HepG2 (cell line): ENCODE measurements around the gene ICAM5. TPM values are rescaled to one million over a fixed set of nuclear protein-coding genes. Genes with fewer than 3 reads are reported as not detected.

Experiments
- BRF2 ChIP-seq: sonication (generic); formaldehyde crosslinking; IDR thresholded peaks from 2 replicates; pipeline ENCODE4 v1.8.1; 2022; ENCODE audit warnings: mild to moderate bottlenecking, missing genetic modification reagents
- CC2D1A ChIP-seq: sonication (generic); formaldehyde crosslinking; IDR thresholded peaks from 2 replicates; pipeline ENCODE4 v1.8.1; 2023; ENCODE audit warnings: mild to moderate bottlenecking, missing genetic modification reagents
- HNRNPL ChIP-seq: fragments of 200-400 bp; formaldehyde crosslinking; IDR thresholded peaks from 2 replicates; pipeline ENCODE4 v1.6.1; 2017; ENCODE audit warnings: mild to moderate bottlenecking, low read depth, low read length
- JUND ChIP-seq: sonication (generic); formaldehyde crosslinking; IDR thresholded peaks from 2 replicates; pipeline ENCODE4 v1.8.0; 2022; ENCODE audit warnings: mild to moderate bottlenecking, missing genetic modification reagents
- RBM39 ChIP-seq: fragments of 200-400 bp; formaldehyde crosslinking; IDR thresholded peaks from one replicate; pipeline ENCODE4 v1.6.1; 2018; ENCODE audit warnings: antibody characterized with exemption, mild to moderate bottlenecking, low read depth, low read length; ENCODE audit not compliant: poor library complexity, severe bottlenecking
- RFXAP ChIP-seq: sonication (generic); formaldehyde crosslinking; IDR thresholded peaks from 2 replicates; pipeline ENCODE4 v1.4.0; 2020; ENCODE audit warnings: missing genetic modification reagents, borderline replicate concordance
- SP5 ChIP-seq: IDR thresholded peaks from 2 replicates; pipeline ENCODE4 v1.6.1; 2016; ENCODE audit warnings: low read depth, borderline replicate concordance
- TEAD3 ChIP-seq: optimal IDR thresholded peaks from 2 replicates; pipeline ENCODE3; 2016; ENCODE audit warnings: borderline replicate concordance
- TP53 ChIP-seq: sonication (generic); formaldehyde crosslinking; conservative IDR thresholded peaks from 2 replicates; pipeline ENCODE4 v1.4.0; 2020; ENCODE audit warnings: missing genetic modification reagents
- ZBTB3 ChIP-seq: sonication (generic); formaldehyde crosslinking; IDR thresholded peaks from 2 replicates; pipeline ENCODE4 v1.4.0; 2020; ENCODE audit warnings: low read depth, mild to moderate bottlenecking, moderate library complexity, missing genetic modification reagents, borderline replicate concordance
- ZFP91 ChIP-seq: sonication (generic); formaldehyde crosslinking; IDR thresholded peaks from 2 replicates; pipeline ENCODE4 v1.9.0; 2022; ENCODE audit warnings: missing genetic modification reagents, mild to moderate bottlenecking, borderline replicate concordance
- ZGPAT ChIP-seq: IDR thresholded peaks from 2 replicates; pipeline ENCODE4 v1.6.1; 2016; ENCODE audit warnings: mild to moderate bottlenecking
- ZNF317 ChIP-seq: sonication (generic); formaldehyde crosslinking; IDR thresholded peaks from 2 replicates; pipeline ENCODE4 v1.5.0; 2020; ENCODE audit warnings: mild to moderate bottlenecking, missing genetic modification reagents
- ZNF768 ChIP-seq: sonication (generic); formaldehyde crosslinking; IDR thresholded peaks from 2 replicates; pipeline ENCODE4 v1.4.0; 2020; ENCODE audit warnings: missing genetic modification reagents
- ZNF772 ChIP-seq: sonication (generic); formaldehyde crosslinking; IDR thresholded peaks from 2 replicates; pipeline ENCODE4 v1.5.0; 2020; ENCODE audit warnings: mild to moderate bottlenecking, missing genetic modification reagents
- ZNF816 ChIP-seq: sonication (generic); formaldehyde crosslinking; IDR thresholded peaks from 2 replicates; pipeline ENCODE4 v1.8.0; 2022; ENCODE audit warnings: missing genetic modification reagents, mild to moderate bottlenecking, borderline replicate concordance
- polyA plus RNA-seq, 8 experiments: library from polyadenylated mRNA; depleted of rRNA in 3 of 8; stranded (reverse) in 7 of 8; unstranded in 1 of 8; fragments of >200 nt; fragmentation: Illumina TruSeq in 4 of 8; extraction: Trizol in 4 of 8; gene quantifications; 2 replicates each; pipeline versions ENCODE4 v1.2.1 to v1.2.3, GENCODE V29; 2011 to 2016; ENCODE audit warnings: low read depth in 4 of 8, missing spikeins in 1 of 8, mixed read lengths in 1 of 8; ENCODE audit not compliant: insufficient read depth in 1 of 8
- total RNA-seq, 5 experiments: library from RNA; depleted of rRNA; stranded (reverse); fragments of >200 nt; fragmentation: Illumina TruSeq; extraction: Trizol; gene quantifications; 2 replicates each; pipeline ENCODE4 v1.2.3, GENCODE V29; 2016; ENCODE audit warnings: low read depth in 1 of 5
- TF ChIP-seq, protein P1 (sequence below): IDR thresholded peaks from 2 replicates; pipeline ENCODE4 v1.6.1; 2016; ENCODE audit warnings: missing biosample characterization, missing genetic modification reagents, low read depth
- TF ChIP-seq, protein P2 (sequence below): sonication (generic); formaldehyde crosslinking; conservative IDR thresholded peaks from 2 replicates; pipeline ENCODE4 v1.4.0; 2020; ENCODE audit warnings: missing genetic modification reagents
- TF ChIP-seq, protein P3 (sequence below): sonication (generic); formaldehyde crosslinking; IDR thresholded peaks from 2 replicates; pipeline ENCODE4 v1.5.0; 2020; ENCODE audit warnings: missing genetic modification reagents, mild to moderate bottlenecking, borderline replicate concordance

Gene ICAM5
- total and polyA plus RNA-seq, 2 of the 13 experiments (the other 11 are each of a cell fraction or from before 2014, with no cell fraction given): 0.46 to 1.6 TPM

GRCh38 chr19:10286803-10287737 lies 2.7 kb upstream of the ICAM5 start, which contains the start of gene ICAM4 (continued):
- TF ChIP-seq ZFP91 (peak; percentile 39; the same call in 1 of the 2 replicates), SP5 (CRISPR knock-in tag) (peak; percentile 62; the same call in 1 of the 2 replicates), TEAD3 (peak; percentile 19), ZGPAT (CRISPR knock-in tag) (no peak; the same call in 1 of the 2 replicates), ZNF317 (CRISPR knock-in tag) (no peak), TP53 (0 out of 2 replicates have a peak, but pooled peaks have one; percentile 57), ZNF816 (CRISPR knock-in tag) (0 out of 2 replicates have a peak, but pooled peaks have one; percentile 36), RBM39 (peak; percentile 49), JUND (CRISPR knock-in tag) (no peak), ZBTB3 (CRISPR knock-in tag) (0 out of 2 replicates have a peak, but pooled peaks have one; percentile 28), CC2D1A (no peak), ZNF772 (CRISPR knock-in tag) (0 out of 2 replicates have a peak, but pooled peaks have one; percentile 81), ZNF768 (CRISPR knock-in tag) (peak; percentile 91), HNRNPL (0 out of 2 replicates have a peak, but pooled peaks have one; percentile 63), BRF2 (peak; percentile 67), RFXAP (no peak)
- TF ChIP-seq, protein P1, sequence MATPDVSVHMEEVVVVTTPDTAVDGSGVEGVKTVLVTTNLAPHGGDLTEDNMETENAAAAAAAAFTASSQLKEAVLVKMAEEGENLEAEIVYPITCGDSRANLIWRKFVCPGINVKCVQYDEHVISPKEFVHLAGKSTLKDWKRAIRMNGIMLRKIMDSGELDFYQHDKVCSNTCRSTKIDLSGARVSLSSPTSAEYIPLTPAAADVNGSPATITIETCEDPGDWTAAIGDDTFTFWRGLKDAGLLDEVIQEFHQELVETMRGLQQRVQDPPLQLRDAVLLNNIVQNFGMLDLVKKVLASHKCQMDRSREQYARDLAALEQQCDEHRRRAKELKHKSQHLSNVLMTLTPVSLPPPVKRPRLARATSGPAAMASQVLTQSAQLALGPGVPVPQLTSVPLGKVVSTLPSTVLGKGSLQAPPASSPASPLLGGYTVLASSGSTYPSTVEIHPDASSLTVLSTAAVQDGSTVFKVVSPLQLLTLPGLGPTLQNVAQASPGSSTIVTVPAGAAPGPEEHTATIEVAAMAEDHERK (CRISPR knock-in tag): no peak
- TF ChIP-seq, protein P2, sequence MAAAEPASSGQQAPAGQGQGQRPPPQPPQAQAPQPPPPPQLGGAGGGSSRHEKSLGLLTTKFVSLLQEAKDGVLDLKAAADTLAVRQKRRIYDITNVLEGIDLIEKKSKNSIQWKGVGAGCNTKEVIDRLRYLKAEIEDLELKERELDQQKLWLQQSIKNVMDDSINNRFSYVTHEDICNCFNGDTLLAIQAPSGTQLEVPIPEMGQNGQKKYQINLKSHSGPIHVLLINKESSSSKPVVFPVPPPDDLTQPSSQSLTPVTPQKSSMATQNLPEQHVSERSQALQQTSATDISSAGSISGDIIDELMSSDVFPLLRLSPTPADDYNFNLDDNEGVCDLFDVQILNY (CRISPR knock-in tag): no peak
- TF ChIP-seq, protein P3, sequence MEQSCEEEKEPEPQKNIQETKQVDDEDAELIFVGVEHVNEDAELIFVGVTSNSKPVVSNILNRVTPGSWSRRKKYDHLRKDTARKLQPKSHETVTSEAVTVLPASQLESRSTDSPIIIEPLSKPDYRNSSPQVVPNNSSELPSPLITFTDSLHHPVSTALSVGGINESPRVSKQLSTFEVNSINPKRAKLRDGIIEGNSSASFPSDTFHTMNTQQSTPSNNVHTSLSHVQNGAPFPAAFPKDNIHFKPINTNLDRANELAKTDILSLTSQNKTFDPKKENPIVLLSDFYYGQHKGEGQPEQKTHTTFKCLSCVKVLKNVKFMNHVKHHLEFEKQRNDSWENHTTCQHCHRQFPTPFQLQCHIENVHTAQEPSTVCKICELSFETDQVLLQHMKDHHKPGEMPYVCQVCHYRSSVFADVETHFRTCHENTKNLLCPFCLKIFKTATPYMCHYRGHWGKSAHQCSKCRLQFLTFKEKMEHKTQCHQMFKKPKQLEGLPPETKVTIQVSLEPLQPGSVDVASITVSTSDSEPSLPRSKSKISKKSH (CRISPR knock-in tag): peak; percentile 30; the same call in 1 of the 2 replicates
